Erythroblast (primary cell): ENCODE data around the gene AHSA1.

Experiments
- GATA1 ChIP-seq: IDR thresholded peaks from 2 replicates; pipeline ENCODE4 v1.6.1; 2011; ENCODE audit warnings: low read depth, mild to moderate bottlenecking, control low read depth, low read length, moderate library complexity
- POLR2A ChIP-seq: IDR thresholded peaks from 2 replicates; pipeline ENCODE4 v1.6.1; 2011; ENCODE audit warnings: mild to moderate bottlenecking, low read length

DNA sequence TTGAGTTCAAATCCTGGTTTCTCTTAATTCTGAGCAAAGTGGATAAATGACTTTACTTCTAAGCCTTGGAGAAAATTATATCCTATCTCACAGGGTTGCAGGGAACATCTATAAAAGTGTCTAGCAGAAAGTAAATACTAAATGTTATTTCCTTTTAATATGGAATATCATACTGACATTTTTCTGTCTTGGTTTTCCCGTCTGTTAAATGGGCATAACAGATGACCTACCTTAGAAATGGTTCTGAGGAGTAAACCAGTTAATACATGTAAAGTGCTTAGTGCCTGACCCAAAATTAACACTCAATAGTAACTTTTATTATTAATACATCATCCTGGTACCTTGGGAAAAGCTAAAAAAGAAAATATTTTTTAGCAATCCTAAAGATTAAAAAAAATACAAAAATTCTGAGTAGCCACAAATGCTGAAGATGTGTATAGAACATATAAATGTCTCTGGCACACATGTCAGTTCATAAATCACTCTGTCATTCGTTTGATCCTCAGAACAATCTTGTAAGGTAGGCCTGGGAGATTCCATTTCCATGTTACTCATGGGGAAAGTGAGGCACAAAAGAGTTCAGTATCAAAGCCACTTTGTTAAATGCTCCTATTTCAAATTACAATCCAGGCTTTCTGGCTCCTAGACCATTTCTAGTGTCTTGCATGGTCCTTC is 1.8 kb upstream of the AHSA1 start:
- TF ChIP-seq POLR2A: no peak
- no peak for TF ChIP-seq GATA1
